ENCODE measurements around the gene VIPAS39. TPM values are rescaled to one million over a fixed set of nuclear protein-coding genes. Genes with fewer than 3 reads are reported as not detected.
"Not testable (repeated sequence)": the region's sequence is repeated elsewhere in the genome, so short reads cannot be mapped to it uniquely, and the experiment has no call there.

The VIPAS39 gene
- total and polyA plus RNA-seq, 12 donors: 8.0 to 18.7 (median 13.7) TPM

GRCh38 chr14:77421201-77421600 lies 36.2 kb downstream of the VIPAS39 start:
- H3K4me3 ChIP-seq: no peak overlapping the region
- H3K36me3 ChIP-seq: peaks cover 0 to 60% (median 33%) of the 10 kb centered on the region in 9 donors
- H3K9me3 ChIP-seq: peaks cover 0 to 35% (median 17%) of the 10 kb centered on the region in 11 donors
- TF ChIP-seq, protein P1, sequence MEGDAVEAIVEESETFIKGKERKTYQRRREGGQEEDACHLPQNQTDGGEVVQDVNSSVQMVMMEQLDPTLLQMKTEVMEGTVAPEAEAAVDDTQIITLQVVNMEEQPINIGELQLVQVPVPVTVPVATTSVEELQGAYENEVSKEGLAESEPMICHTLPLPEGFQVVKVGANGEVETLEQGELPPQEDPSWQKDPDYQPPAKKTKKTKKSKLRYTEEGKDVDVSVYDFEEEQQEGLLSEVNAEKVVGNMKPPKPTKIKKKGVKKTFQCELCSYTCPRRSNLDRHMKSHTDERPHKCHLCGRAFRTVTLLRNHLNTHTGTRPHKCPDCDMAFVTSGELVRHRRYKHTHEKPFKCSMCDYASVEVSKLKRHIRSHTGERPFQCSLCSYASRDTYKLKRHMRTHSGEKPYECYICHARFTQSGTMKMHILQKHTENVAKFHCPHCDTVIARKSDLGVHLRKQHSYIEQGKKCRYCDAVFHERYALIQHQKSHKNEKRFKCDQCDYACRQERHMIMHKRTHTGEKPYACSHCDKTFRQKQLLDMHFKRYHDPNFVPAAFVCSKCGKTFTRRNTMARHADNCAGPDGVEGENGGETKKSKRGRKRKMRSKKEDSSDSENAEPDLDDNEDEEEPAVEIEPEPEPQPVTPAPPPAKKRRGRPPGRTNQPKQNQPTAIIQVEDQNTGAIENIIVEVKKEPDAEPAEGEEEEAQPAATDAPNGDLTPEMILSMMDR (IDR thresholded peaks at IDR 0.05): no peak
- 69 to 98% methylated on average over 2 of the region's 2 CpGs for WGBS, 2 donors
- no peak for ATAC-seq
- no peak for DNase-seq
- no peaks in the 10 kb centered on the region for H3K27me3 ChIP-seq
- H3K27ac ChIP-seq: no peak overlapping the region
- intact Hi-C loops (cut with DNase I): no loop called here
- no peaks in the 10 kb centered on the region for H3K4me1 ChIP-seq

- WGBS, 2 donors: 94 to 97% methylated on average over 8 of the region's 8 CpGs
- TF ChIP-seq, protein P1 (IDR thresholded peaks at IDR 0.05): no peak
- Histone ChIP-seq H3K4me3 (no peak overlapping the region), H3K27me3 (no peaks in the 10 kb centered on the region), H3K36me3 (peaks cover 0 to 16% (median 0%) of the 10 kb centered on the region in 9 donors), H3K9me3 (peaks cover 0 to 35% (median 17%) of the 10 kb centered on the region in 11 donors), H3K27ac (no peak overlapping the region), H3K4me1 (no peaks in the 10 kb centered on the region)
- no peak for ATAC-seq
- intact Hi-C loops (cut with DNase I): no loop called here
- no peak for DNase-seq
These were observed 40.6 kb downstream of the VIPAS39 start for GRCh38 chr14:77416836-77417235.

DNA sequence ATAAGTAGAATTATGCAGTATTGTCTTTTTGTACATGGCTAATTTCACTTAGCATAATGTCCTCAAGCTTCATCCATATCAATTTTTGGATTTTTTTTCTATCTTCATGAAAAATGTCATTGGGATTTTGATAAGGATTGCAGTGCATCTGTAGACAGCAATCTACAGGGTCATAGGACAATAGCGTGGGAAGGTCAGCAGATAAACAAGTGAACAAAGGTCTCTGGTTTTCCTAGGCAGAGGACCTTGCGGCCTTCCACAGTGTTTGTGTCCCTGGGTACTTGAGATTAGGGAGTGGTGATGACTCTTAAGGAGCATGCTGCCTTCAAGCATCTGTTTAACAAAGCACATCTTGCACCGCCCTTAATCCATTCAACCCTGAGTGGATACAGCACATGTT lies 41.3 kb downstream of the VIPAS39 start:
- H3K4me3 ChIP-seq; ATAC-seq; H3K27ac ChIP-seq; intact Hi-C loops (cut with DNase I); H3K27me3 ChIP-seq; H3K36me3 ChIP-seq; DNase-seq; H3K4me1 ChIP-seq: not testable (repeated sequence)
- H3K9me3 ChIP-seq: peaks cover 0 to 34% (median 17%) of the 10 kb centered on the region in 11 donors
- WGBS, 2 donors: 88 to 89% methylated on average over 2 of the region's 3 CpGs

DNA sequence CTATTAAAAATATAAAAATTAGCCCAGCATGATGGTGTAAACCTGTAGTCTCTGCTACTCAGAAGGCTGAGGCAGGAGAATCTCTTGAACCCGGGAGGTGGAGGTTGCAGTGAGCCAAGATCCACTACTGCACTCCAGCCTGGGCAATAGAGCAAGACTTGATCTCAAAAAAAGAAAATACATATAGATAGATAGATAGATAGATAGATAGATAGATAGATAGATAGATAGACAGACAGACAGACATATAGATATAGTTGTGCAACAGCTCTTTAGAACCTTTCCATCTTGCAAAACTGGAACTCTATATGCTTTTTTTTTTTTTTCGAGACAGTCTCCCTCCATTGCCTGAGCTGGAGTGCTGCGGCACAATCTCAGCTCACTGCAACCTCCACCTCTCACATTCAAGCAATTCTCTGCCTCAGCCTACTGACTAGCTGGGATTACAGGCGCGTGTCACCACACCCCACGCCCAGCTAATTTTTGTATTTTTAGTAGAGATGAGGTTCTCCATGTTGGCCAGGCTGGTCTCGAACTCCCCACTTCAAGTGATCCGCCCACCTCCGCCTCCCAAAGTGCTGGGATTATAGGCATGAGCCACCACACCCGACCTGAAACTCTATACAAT lies 41.9 kb downstream of the VIPAS39 start:
- H3K4me3 ChIP-seq; H3K4me1 ChIP-seq; H3K27me3 ChIP-seq; intact Hi-C loops (cut with DNase I); ATAC-seq; DNase-seq; H3K36me3 ChIP-seq; H3K27ac ChIP-seq: not testable (repeated sequence)
- WGBS, 2 donors: 91 to 94% methylated on average over 10 of the region's 10 CpGs
- H3K9me3 ChIP-seq: peaks cover 0 to 28% (median 17%) of the 10 kb centered on the region in 11 donors

DNA sequence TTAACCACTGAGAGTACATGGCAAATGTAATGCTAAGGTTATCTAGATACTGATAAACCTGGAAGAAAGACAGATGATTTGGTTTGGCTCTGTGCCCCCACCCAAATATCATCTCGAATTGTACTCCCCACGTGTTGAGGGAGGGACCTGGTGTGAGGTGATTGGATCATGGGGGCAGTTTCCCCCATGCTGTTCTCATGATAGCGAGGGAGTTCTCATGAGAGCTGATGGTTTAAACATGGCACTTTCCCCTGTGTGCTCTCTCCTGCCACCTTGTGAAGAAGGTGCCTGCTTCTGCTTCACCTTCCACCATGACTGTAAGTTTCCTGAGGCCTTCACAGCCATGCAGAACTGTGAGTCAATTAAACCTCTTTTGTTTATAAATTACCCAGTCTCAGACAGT lies 48.3 kb downstream of the VIPAS39 start:
- Histone ChIP-seq H3K9me3 (no peaks in the 10 kb centered on the region), H3K27me3 (no peaks in the 10 kb centered on the region), H3K36me3 (peaks cover 0 to 3% (median 0%) of the 10 kb centered on the region in 9 donors), H3K4me3 (no peak overlapping the region), H3K4me1 (peaks cover 0 to 30% (median 0%) of the 10 kb centered on the region in 9 donors), H3K27ac (no peak overlapping the region)
- intact Hi-C loops (cut with DNase I): no loop called here
- DNase-seq (no peak), ATAC-seq (no peak)
- 29 to 30% methylated on average over 3 of the region's 3 CpGs for WGBS, 2 donors
- TF ChIP-seq, protein P1 (IDR thresholded peaks at IDR 0.05): peak in 3 of 9 donors; percentile 11 to 34 (median 16)

Data from heart right ventricle (tissue), 16 donors.